NCI-H82 treated with DMSO at 0.1 percent for 48 hours (cell line): ENCODE measurements around the gene VPS41.
"Not testable (repeated sequence)": the region's sequence is repeated elsewhere in the genome, so short reads cannot be mapped to it uniquely, and the experiment has no call there.

ENCODE experiments used
- DNase-seq: peaks from one replicate; lab custom pipeline; 2025; ENCODE audit not compliant: unreplicated experiment; lab: John Stamatoyannopoulos, UW

Gene VPS41

DNA sequence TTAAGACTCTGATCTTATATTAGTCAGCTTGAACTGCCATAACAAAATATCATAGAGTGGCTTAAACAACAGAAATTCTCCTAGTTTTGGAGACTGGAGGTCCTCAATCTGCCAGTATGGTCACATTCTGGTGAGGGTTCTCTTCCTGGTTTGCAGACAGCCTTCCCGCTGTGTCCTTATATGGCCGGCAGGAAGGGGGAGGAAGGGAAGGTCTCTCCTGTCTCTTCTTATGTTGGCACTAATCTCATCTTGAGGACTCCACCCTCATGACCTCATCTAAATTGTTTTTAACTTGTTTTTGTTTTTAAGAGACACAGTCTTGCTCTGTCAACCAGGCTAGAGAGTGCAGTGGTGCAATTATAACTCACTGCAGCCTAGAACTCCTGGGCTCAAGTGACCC lies 53.1 kb downstream of the VPS41 start:
- no peak for DNase-seq

DNA sequence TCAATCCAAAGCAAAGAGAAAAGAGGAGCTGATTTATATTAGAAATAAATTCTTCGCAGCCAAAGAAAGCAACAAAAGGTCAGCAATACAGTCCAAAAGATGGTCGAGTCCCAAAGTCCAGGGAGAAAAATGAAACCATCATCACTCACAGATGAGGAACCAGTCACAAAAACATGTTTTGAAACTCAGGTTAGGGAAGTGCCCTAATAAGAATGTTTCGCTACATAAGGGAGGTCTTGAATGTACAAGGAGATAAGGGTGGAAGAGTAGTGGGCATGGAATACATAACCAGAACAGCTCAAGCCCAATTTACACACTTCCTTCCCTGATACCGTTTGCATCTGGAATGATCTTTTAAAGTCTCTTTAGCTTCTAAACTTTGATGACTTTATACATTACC lies 53.6 kb downstream of the VPS41 start:
- DNase-seq = no peak

DNA sequence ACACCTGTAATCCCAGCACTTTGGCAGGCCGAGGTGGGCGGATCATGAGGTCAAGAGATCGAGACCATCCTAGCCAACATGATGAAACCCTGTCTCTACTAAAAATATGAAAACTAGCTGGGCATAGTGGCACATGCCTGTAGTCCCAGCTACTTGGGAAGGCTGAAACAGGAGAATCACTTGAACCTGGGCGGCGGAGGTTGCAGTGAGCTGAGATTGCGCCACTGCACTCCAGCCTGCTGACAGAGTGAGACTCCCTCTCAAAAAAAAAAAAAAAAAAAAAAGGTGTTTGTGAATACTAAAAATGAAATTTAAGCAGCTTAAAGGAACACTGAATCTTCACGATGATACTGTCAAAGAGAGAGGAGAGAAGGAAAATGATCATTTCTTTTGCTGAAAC lies 54.0 kb downstream of the VPS41 start:
- not testable (repeated sequence) for DNase-seq

DNA sequence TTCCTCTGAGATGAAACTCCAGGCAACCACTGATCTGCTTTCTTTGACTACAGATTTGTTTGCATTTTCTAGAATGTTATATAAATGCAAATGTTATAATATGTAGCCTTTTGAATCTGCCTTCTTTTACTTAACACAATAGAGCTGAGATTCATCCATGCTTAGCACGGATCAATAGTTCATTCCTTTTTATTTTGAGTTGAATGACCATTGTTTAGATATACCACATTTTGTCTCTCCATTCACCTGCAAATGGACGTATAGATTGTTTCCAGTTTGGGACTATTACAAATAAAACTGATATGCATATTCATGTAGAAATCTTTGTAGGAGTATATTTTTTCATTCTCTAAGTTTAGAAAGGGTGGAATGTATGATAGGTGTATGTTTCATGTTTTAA lies 57.7 kb downstream of the VPS41 start:
- DNase-seq = no peak

DNA sequence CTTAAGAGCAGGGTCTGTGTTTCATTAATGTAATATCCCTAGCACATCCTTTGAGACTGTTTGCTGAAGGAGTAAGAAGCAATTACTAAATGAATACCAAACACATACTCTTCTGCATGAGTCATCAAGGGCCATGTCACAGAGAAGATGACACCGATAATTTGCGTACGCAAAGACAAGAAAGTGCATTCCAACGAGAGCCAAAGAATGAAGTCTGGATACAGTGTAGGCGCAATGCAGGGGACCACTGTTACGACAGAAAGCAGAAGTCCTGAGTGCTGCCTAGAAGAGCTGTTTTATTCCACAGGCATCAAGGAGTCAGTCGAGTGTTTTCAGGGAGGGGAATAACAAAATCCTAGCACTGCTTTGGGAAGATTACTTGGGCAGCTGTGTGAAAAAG lies 62.7 kb downstream of the VPS41 start:
- DNase-seq = peak; percentile 49

DNA sequence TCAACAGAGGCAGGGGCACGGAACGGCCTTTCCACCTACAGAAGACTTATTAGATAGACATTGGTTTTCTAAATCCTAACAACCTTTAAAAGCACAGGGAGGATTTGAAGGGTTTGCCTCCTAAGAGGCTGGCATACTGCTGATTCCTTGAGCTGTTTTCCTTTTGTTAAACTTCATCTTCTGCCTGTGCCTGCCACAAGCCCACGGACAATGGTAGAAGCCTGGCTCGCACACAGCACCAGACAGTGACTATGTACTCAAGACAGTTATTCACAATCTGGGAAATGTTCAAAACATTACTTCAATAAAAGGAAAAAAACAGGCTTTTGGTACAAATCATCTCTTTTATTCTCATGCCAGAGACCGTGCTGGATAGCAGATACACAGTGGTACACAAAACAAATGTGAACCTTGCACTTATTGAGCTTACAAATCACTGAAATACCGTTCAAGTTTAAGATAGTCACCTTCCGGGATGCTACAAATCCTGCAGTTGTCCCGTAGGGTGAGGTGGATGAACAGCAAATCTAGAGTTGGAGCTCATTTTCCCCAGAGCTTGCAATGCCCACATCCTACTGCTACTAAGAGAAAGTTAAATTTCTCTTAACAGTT lies 63.9 kb downstream of the VPS41 start:
- DNase-seq = no peak

DNA sequence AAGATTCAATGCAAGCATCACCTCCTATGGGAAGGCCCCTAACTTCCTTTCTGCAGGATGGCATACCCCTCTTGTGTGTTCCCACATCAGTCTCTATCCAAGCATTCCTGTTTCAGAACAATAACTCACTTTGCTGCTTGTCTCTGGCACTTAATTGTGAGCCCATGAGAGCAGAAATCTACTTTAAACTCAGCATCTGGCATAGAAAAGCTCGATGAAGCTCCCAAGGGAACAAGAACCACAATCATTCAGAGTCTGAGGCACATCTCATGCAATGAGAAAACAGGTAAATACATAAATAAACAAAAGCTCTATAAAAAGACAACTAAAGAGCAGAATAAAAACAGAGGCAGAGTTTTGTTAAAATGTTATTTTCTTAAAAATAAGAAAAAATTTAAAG lies 66.2 kb downstream of the VPS41 start:
- DNase-seq = no peak

DNA sequence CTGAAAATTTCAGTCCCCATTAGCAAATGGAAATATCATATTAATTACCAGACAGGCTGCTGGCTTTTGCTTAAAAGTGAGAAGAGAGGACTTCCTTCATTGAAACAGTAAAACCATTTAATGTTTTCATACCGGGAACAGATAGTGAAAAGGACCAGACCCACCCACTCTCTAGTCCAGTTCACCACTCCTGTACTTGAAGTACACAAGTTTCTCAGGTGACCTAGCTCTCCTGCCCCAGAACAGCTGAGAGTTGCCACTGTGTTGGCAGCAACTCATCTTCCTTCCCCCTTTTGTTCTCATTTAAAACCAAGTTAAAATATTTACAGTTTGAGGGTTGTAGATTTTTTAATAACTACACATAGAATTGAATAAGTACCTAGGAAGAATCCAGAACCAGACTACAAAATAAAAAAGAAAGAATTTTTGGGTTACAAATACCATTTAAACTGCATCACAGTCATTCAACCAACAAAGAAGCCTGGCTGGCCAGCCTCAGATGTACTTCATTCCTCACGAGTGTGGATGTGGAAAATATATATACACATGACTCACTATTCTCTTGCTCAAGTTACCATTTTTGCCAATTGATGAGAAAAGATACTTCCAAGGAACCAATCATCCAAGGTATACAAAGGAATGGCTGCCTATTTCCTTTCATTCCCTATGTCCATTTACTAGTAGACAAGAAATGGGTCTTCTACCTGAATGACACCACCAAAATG lies 68.1 kb downstream of the VPS41 start:
- DNase-seq = no peak

DNA sequence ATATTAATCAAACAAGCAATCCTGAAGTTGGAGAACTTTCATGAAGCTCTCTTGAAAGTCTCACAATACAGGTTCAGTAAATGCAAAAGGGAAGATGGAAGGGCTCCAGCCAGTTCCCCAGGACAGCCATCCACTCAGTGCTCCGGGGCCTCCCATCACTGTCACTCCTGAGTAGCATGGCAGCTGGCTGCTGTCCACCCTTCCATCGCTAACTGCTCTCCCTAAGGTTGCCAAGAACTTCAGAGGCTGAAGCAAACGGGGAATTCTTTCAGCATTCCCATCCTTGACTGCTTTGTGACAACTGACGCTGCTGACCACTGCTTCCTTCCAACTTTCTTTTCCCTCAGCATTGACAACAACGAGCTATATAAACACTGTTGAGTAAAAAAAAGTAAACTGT lies 69.1 kb downstream of the VPS41 start:
- DNase-seq = no peak

DNA sequence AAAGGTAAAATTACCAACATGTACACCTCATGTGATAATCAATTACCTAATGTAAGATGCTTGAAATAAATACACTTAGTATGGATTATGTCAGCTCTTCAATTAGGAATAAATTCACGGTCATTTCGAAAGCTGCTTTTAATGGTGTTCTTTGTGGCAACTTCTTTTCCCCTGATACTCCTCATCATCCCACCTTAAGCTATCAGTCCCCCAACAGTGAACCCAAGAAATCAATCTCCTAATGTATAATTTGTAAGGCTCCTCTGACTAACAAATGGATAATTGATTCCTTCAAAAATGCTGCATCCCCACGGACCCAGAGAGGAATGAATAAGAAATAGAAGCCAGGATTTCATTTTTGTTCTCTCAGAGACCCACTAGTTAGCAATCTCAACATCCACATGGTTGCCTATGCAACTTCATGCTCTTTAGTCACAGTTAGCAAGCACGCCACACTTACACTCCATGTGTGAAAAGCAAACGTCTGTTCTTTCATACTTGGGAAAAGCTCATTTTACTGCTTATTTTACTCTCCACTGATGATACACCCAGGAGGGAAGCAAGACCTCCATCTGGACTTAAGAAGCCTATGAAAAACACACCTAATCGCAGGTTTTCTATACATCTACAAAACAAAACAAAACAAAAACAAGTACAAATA lies 70.1 kb downstream of the VPS41 start:
- DNase-seq = no peak

DNA sequence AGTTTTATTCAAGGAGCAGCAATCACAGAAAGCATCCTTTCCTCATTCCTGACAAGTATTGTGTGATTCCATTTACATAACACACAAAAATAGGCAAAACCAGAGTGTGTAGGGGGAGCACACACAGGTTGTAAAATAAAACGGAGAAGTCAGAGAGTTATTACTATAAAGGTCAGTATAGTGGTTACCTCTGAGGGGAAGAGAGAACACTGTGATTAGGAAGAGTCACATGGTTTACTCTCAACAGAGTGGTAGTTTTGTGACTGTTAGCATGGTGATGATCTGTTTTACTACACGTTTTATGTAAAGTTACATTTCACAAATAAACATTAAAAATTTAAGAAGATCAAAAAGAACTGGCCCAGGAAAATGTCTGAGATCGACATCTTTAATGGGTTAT lies 74.6 kb downstream of the VPS41 start:
- DNase-seq = no peak

DNA sequence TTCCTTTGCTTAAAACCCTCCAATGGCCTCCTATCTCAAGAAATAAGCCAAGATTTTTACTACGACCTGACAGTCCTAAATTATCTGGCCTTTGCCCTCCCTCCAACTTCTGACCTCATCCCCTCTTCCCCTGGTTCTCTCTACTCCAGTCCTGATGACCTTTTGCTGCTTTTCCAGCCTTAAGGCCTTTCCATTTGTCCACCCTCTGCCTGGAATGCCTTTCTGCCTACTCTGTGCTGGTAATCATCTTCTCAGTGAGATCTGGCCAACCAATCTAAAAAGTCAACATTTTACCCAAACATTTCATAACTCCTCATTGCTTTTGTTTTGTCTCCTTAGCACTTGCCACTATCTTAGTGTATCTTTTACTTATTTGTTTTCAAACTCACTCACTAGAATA lies 75.7 kb downstream of the VPS41 start:
- DNase-seq = no peak

DNA sequence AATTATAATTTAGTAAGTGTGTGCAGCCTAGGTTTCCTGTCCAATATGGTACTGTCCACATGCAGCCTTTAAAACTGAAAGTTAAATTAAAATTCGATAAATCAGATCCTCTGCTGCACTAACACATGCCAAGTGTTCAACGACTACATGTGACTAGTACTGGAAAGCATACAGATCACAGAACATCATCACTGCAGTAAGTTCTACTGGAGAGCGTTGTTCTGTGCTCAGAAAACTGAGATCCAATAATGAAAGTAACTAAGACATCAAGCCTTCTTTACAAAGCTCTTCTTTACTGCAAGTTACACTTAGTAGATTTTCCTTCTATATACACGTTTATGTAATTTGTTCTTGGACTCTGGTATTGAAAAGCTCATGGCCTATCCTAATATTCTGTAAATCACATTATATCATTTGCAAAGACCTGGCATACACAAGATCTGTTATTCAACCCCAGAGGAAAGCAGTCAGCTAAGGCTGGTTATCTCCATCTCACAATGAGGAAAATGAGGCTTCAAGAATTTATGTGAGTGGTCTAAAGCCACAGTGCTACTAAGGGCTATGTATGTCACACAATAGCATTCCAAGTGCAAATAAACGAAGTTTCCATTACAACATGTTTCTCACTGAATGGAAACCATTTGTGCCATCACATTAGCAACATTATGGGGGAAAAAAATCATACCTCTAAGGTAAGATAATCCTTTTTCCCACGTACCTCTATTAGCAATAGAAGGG lies 77.6 kb downstream of the VPS41 start:
- no peak for DNase-seq

DNA sequence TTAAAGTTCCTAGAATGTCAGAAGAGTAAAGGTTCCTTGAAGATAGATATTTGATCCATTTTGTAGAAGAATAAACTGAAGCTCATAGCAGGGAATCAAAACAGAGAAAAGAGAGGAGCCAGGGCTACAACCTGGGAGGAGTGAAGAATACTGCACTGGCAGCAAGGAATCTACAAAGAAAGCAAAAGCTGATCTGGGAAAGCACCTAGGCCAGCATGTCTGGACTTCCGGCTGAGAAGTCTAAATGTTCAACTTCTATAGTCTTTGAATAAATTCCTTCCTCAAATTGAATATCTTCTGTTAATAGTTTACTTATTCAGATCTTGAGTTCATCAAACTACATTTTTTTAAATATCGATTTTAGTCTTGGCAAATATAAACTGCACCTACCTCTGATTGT lies 78.2 kb downstream of the VPS41 start:
- DNase-seq = no peak

DNA sequence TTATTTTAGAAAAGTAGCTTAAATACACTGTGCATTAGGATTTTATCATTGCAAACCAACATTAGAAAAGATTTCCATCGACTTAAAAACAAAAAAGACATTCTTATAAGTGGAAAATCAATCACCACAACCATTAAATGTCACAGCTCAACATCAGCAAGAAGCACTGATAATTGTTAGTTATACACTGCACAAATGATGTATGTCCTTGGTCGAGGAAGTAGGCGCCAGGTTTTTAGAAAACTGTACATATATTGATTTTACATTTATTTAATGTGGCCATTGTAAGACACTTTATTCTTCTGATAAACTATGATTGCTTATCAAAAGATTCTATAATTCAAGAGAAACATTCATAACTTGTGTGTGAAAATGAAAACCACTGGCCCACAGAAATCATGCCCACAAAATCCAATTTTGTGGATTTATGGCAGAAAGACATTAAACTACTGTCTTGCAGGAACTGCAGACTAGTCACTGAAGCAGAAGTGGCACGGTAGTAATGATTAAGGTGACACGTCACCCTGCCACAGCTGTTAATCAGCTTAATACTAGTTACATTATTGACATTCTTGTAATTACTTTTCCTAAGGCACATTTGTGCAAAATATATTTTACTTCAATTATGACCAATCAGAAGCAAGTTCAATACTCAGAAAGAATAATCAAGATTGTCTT lies 79.4 kb downstream of the VPS41 start:
- DNase-seq = no peak

DNA sequence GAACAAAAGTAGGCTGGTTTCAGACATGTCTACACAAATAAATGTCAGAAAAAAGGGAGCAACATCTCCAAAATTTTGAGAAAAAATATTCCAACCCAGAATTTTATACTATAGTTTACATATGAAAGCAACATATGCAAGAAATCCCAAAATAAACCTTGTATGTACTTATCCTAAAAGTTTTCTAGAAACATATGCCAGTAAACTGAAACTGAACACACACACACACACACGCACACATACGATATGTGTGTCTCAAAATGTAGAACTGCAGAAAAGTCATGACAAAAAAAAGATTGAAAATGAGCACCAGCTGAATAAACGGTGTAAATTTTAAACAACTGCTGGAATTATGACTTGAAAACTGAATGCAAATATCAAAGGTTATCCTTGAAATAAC lies 81.0 kb downstream of the VPS41 start:
- no peak for DNase-seq

DNA sequence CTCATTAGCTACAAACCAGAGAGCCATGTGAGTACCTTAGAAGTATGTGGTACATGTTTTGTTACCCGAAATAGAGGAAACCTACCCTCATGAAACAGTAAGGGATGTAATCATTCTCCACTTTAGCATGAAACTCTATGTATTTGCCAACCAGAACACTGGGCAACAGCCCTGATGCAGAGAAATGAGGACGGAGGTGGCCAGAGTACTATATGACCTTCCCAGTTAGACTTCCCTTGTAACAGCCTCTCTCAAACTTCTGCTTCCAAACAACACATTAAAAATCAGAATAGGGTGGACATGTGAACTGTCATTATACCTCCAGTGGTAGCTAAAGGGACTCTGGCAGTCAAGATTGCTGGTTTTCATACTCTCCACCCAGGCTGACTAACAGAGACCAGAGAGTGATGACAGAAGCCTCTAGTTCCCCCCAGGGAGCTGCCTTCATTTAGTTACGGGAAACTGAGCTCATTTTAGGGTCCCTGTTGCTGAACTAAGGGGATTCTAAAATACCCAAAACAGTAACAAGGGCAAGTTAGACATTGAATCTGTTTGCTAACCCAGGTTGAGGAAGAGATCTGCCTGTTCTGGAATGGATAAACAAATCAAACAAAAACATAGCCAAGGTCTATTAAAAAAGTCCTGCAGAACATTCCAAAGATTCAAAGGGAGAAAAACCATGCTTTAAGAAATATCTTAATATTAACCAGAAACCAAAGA lies 83.1 kb downstream of the VPS41 start:
- DNase-seq = no peak

DNA sequence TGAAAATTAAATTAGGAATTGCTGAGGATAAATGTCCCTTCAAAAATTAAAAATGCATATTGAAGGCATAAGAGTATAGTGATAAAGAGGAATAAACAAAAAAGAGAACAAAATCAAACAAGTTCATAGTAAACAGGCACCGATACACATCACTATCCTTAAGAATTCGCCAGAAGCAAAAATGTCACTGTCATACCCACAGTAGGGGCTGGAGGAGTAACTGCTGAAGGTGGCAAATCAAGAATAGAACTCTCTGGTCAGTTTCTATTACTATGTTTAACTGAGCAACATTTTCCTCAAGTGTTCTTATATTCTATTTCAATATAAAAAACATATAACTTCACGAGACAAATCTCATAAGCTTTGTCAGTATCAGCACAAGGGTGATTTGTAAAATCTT lies 84.0 kb downstream of the VPS41 start:
- no peak for DNase-seq

DNA sequence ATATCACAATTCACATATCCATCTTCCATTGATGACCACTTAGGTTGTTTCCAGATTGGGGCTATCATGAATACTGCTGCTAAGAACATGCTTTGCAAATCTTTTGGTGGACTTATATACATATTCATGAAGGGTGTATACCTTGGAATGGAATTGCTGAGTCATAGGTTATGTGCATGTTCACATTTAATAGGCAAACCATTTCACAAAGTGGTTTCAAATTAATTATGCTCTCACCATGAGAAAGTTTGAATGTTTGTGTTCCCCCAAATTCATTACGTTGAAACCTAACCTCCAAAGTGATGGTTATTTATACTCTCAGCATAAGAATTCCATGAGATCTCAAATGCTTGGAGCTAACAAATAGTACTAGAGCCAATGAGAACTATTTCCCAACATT lies 86.4 kb downstream of the VPS41 start:
- no peak for DNase-seq

DNA sequence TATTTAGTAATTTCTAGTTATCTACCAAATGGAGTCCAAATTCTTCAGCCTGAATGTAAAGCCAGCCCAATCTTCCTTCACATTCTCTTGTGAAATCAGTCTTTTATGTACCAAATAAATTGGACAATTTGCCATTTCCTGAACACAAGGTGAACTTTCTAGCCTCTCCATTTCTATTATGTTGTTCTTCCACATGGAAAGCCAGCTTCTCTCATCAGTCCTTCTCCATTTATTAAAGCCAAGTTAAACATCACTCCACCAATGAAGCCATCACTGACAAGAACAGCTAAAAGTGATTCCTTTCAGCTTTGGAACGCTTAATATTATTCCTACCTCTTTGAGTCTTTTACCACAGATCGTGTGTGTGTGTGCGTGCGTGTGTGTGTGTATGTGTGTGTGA lies 88.4 kb downstream of the VPS41 start:
- DNase-seq = no peak

DNA sequence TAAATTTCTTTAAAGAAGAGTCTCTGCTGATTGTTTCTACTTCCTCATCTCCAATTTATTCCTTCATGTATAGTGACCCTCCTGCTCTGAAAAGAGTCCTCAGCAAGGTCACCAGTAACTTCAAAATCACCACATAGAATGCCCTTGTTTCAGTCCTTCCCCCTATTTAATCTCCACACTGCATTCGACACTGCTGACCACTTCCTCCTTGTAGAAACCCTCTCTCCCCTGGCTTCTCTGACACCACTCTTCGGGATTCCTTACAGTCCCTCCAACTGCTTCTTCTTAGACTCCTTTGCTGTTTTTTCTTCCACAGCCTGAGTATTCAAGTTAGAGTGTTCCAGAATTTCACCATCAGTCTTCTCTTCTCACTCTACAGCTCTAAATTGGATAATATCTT lies 89.5 kb downstream of the VPS41 start:
- no peak for DNase-seq
